Neural progenitor cell (in vitro differentiated cells): ENCODE measurements around the gene CST11. TPM values are rescaled to one million over a fixed set of nuclear protein-coding genes. Genes with fewer than 3 reads are reported as not detected.

Experiments used
- DNase-seq: peaks from one replicate; pipeline ENCODE4 v3.0.0-alpha.2; 2016; ENCODE audit warnings: low spot score
- H2AFZ ChIP-seq: fragments of 200-600 bp; sonication (generic); replicated peaks from 2 replicates; pipeline ENCODE4 v1.6.1; 2016; ENCODE audit warnings: antibody characterized with exemption
- H3F3A ChIP-seq: fragments of 200-600 bp; sonication (generic); 2 replicates; pipeline ENCODE4 v1.6.1; 2016; ENCODE audit warnings: antibody characterized with exemption, low read depth
- H3K27ac ChIP-seq: fragments of 200-600 bp; sonication (generic); 2 replicates; pipeline ENCODE4 v1.5.1; 2016; ENCODE audit warnings: mild to moderate bottlenecking
- H3K27me3 ChIP-seq: fragments of 200-600 bp; sonication (generic); 2 replicates; pipeline ENCODE4 v1.6.1; 2016; ENCODE audit warnings: mild to moderate bottlenecking, moderate library complexity
- H3K36me3 ChIP-seq: fragments of 200-600 bp; sonication (generic); 2 replicates; pipeline ENCODE4 v1.5.1; 2016
- H3K4me1 ChIP-seq: fragments of 200-600 bp; sonication (generic); 2 replicates; pipeline ENCODE4 v1.6.1; 2016; ENCODE audit warnings: mixed run types
- H3K4me2 ChIP-seq: fragments of 200-600 bp; sonication (generic); 2 replicates; pipeline ENCODE4 v1.6.1; 2016
- H3K4me3 ChIP-seq: fragments of 200-600 bp; sonication (generic); 2 replicates; pipeline ENCODE4 v1.5.1; 2016
- H3K79me2 ChIP-seq: fragments of 200-600 bp; sonication (generic); 2 replicates; pipeline ENCODE4 v1.6.1; 2016; ENCODE audit warnings: low read depth
- H3K9ac ChIP-seq: fragments of 200-600 bp; sonication (generic); 2 replicates; pipeline ENCODE4 v1.6.1; 2016
- H3K9me3 ChIP-seq: fragments of 200-600 bp; sonication (generic); 2 replicates; pipeline ENCODE4 v1.5.1; 2016; ENCODE audit warnings: low read depth
- H4K20me1 ChIP-seq: fragments of 200-600 bp; sonication (generic); 2 replicates; pipeline ENCODE4 v1.6.1; 2016; ENCODE audit warnings: low read depth
- H3K27ac Mint-ChIP-seq: 3 replicates; pipeline ENCODE4 v1.8.0; 2021; ENCODE audit warnings: mixed read lengths
- H3K27me3 Mint-ChIP-seq: 2 replicates; pipeline ENCODE4 v1.8.0; 2022; ENCODE audit warnings: low read depth, mild to moderate bottlenecking, inconsistent platforms, moderate library complexity, mixed read lengths; ENCODE audit not compliant: insufficient read depth
- H3K36me3 Mint-ChIP-seq: 3 replicates; pipeline ENCODE4 v1.8.0; 2021; ENCODE audit warnings: mixed read lengths
- H3K4me1 Mint-ChIP-seq: 3 replicates; pipeline ENCODE4 v1.8.0; 2021; ENCODE audit warnings: mixed read lengths
- H3K4me3 Mint-ChIP-seq: 3 replicates; pipeline ENCODE4 v1.8.0; 2021; ENCODE audit warnings: mild to moderate bottlenecking, moderate library complexity, mixed read lengths
- H3K9me3 Mint-ChIP-seq: 3 replicates; pipeline ENCODE4 v1.8.0; 2020; ENCODE audit warnings: mixed read lengths
- EZH2 ChIP-seq: fragments of 200-600 bp; sonication (generic); IDR thresholded peaks from 2 replicates; pipeline ENCODE4 v1.6.1; 2017; ENCODE audit warnings: antibody characterized with exemption, mild to moderate bottlenecking, moderate library complexity
- EZH2phosphoT487 ChIP-seq: fragments of 200-600 bp; sonication (generic); IDR thresholded peaks from 2 replicates; pipeline ENCODE4 v1.6.1; 2017; ENCODE audit warnings: antibody characterized with exemption
- total RNA-seq: library from RNA; depleted of rRNA; stranded (reverse); fragments of >200 nt; gene quantifications from 2 replicates; pipeline ENCODE4 v1.2.3, GENCODE V29; 2015; ENCODE audit warnings: low replicate concordance
- TF ChIP-seq, protein P1 (sequence below): fragments of 200-600 bp; sonication (generic); IDR thresholded peaks from 2 replicates; pipeline ENCODE4 v1.5.1; 2017; ENCODE audit warnings: antibody characterized with exemption, mild to moderate bottlenecking

Gene CST11
- total RNA-seq, 1 donor from 2014 or later = not detected

DNA sequence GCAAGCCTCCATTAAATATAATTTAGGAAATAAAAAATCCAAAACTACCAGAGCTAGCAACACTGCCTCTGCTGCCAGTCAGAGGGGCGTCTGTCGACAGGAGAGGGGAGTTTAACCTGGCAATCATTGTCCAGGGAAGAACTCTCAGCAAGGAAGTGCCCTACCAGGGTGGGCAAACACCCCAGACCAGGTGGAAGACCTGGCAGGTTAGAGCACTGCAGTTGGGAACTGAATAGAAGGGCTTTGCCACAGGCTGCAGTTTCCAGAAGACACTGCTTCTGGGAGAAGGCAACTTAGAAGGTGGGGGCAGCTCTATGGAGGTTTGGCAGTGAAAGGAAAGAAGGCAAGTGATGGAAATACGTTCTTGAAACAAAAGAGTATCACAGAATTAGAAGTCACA is 42.9 kb downstream of the CST11 start:
- Histone ChIP-seq H3K27me3 (no peaks in the 10 kb centered on the region), H2AFZ (no peak overlapping the region), H3K4me3 (no peak overlapping the region), H3K79me2 (peaks cover 100% of the 10 kb centered on the region), H3F3A (no peaks in the 10 kb centered on the region), H3K36me3 (no peaks in the 10 kb centered on the region), H3K9me3 (no peaks in the 10 kb centered on the region), H3K9ac (no peak overlapping the region), H4K20me1 (peaks cover 89% of the 10 kb centered on the region), H3K4me2 (no peak overlapping the region), H3K27ac (no peak overlapping the region), H3K4me1 (peaks cover 6% of the 10 kb centered on the region)
- H3K27ac Mint-ChIP-seq = no peak overlapping the region
- no peaks in the 10 kb centered on the region for H3K4me1 Mint-ChIP-seq
- no peaks in the 10 kb centered on the region for H3K9me3 Mint-ChIP-seq
- TF ChIP-seq EZH2 = no peak
- TF ChIP-seq, protein P1, sequence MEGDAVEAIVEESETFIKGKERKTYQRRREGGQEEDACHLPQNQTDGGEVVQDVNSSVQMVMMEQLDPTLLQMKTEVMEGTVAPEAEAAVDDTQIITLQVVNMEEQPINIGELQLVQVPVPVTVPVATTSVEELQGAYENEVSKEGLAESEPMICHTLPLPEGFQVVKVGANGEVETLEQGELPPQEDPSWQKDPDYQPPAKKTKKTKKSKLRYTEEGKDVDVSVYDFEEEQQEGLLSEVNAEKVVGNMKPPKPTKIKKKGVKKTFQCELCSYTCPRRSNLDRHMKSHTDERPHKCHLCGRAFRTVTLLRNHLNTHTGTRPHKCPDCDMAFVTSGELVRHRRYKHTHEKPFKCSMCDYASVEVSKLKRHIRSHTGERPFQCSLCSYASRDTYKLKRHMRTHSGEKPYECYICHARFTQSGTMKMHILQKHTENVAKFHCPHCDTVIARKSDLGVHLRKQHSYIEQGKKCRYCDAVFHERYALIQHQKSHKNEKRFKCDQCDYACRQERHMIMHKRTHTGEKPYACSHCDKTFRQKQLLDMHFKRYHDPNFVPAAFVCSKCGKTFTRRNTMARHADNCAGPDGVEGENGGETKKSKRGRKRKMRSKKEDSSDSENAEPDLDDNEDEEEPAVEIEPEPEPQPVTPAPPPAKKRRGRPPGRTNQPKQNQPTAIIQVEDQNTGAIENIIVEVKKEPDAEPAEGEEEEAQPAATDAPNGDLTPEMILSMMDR = no peak
- TF ChIP-seq EZH2phosphoT487 = no peak
- DNase-seq = no peak
- H3K27me3 Mint-ChIP-seq = no peaks in the 10 kb centered on the region
- peaks cover 12% of the 10 kb centered on the region for H3K36me3 Mint-ChIP-seq
- no peak overlapping the region for H3K4me3 Mint-ChIP-seq

DNA sequence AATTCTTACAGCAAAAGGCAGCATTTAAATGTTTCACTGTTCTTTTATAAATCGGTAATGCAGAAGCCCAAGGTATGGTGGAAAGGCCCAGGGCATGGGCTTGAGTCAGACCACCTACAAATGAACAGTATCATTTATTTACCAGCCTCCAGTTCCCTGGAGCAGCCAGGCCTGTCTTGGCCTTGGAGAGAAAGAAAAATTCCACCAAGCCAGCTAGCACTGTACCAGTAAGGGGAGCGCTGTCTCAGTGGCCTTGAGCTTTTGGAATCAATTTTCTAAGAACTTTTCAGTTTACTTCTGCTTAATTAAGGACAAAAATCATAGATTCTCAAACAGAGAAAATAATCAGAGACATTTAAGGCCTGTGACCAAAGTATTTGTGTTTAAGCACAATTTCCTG is 43.7 kb downstream of the CST11 start:
- Histone ChIP-seq H3K4me3 (no peak overlapping the region), H3K9me3 (no peaks in the 10 kb centered on the region), H3K27me3 (no peaks in the 10 kb centered on the region), H2AFZ (no peak overlapping the region), H3F3A (no peaks in the 10 kb centered on the region), H4K20me1 (peaks cover 90% of the 10 kb centered on the region), H3K36me3 (no peaks in the 10 kb centered on the region), H3K9ac (no peak overlapping the region), H3K27ac (no peak overlapping the region), H3K4me2 (no peak overlapping the region), H3K4me1 (peaks cover 6% of the 10 kb centered on the region), H3K79me2 (peaks cover 100% of the 10 kb centered on the region)
- no peak for DNase-seq
- TF ChIP-seq, protein P1 = no peak
- TF ChIP-seq EZH2phosphoT487 = no peak
- H3K36me3 Mint-ChIP-seq = peaks cover 12% of the 10 kb centered on the region
- H3K4me3 Mint-ChIP-seq = no peak overlapping the region
- H3K27ac Mint-ChIP-seq = no peak overlapping the region
- H3K9me3 Mint-ChIP-seq = no peaks in the 10 kb centered on the region
- H3K27me3 Mint-ChIP-seq = no peaks in the 10 kb centered on the region
- no peaks in the 10 kb centered on the region for H3K4me1 Mint-ChIP-seq

DNA sequence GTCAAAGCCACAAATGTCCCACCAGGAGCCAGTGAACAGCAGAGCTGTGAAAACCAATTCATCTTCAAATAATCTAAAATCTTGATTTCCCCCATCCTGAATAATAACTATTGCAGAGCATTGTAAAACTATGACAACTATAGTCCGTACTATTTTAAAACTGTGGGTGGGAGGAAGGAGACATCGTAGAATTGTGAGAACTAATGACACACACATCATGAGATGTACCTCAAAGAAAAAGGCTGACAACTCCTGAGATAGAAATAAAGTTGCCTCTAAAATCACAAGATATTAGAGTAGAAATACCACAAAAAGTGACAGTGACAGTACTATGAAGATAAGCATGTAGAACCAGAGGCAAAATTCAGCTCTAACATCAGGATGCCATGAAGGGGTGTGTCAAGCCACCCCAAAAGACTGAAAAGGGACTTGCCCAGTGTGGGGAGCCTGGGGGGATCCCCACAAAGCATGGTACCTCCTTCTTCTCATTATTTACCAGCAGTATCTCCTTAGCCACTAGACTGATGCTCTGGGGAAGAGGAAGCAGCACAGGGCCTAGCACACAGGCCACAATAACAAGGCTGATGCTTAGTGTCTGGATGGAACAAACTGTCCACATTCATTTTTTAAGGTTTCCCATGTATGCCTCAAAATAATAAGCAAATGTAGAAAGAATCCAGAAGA is 44.8 kb downstream of the CST11 start:
- Mint-ChIP-seq H3K27ac (no peak overlapping the region), H3K9me3 (no peaks in the 10 kb centered on the region), H3K36me3 (peaks cover 12% of the 10 kb centered on the region), H3K4me1 (no peaks in the 10 kb centered on the region), H3K4me3 (no peak overlapping the region), H3K27me3 (no peaks in the 10 kb centered on the region)
- peaks cover 87% of the 10 kb centered on the region for H4K20me1 ChIP-seq
- H3K79me2 ChIP-seq = peaks cover 99% of the 10 kb centered on the region
- H3K4me2 ChIP-seq = no peak overlapping the region
- no peaks in the 10 kb centered on the region for H3K9me3 ChIP-seq
- H3K27me3 ChIP-seq = no peaks in the 10 kb centered on the region
- no peak overlapping the region for H3K9ac ChIP-seq
- H3K27ac ChIP-seq = no peak overlapping the region
- H3K4me1 ChIP-seq = peaks cover 6% of the 10 kb centered on the region
- no peaks in the 10 kb centered on the region for H3F3A ChIP-seq
- no peak for DNase-seq
- TF ChIP-seq EZH2phosphoT487 = no peak
- TF ChIP-seq EZH2 = no peak
- TF ChIP-seq, protein P1 = no peak
- H3K4me3 ChIP-seq = no peak overlapping the region
- H3K36me3 ChIP-seq = no peaks in the 10 kb centered on the region
- no peak overlapping the region for H2AFZ ChIP-seq
